Measurements from ENCODE around the gene CHKA.

- no peak for TF ChIP-seq CTCF (IDR thresholded peaks at IDR 0.05)
- TF ChIP-seq POLR2A (IDR thresholded peaks at IDR 0.05) = no peak
Observed at GRCh38 chr11:68004551-68005335, 116.4 kb downstream of the CHKA start.

Data from body of pancreas (tissue), 4 donors.